ENCODE data around the gene CASZ1. TPM values are rescaled to one million over a fixed set of nuclear protein-coding genes. Genes with fewer than 3 reads are reported as not detected.

CASZ1 gene
- total RNA-seq, 1 donor from 2014 or later: 9.2 TPM

DNA sequence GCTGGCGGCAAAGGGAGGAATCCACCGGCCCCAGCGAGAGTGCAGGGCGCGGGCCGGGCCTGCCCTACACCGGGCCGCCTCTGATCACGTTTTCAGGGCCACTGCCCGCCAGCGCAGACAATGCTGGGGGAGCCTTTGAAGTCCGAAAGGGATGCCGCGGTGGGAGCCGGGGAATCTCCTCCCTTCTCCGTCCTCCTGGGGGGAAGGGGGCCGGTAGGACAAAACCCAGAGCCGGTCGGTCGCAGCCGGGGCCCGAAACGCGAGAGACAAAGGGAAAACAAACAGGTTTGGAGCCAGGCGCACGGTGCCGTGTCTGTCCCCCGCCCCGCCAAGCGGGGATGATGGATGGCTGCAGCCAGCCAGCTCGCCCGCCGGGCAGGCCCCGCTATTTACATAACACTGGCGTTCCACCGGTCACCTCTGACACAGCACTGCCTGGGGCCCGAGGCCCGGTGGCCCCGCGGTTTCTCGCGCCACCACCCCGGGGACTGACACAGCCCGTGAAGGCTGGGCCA, 92.0 kb downstream of the CASZ1 start:
- FAIRE-seq: no peak
- TF ChIP-seq, protein P1, sequence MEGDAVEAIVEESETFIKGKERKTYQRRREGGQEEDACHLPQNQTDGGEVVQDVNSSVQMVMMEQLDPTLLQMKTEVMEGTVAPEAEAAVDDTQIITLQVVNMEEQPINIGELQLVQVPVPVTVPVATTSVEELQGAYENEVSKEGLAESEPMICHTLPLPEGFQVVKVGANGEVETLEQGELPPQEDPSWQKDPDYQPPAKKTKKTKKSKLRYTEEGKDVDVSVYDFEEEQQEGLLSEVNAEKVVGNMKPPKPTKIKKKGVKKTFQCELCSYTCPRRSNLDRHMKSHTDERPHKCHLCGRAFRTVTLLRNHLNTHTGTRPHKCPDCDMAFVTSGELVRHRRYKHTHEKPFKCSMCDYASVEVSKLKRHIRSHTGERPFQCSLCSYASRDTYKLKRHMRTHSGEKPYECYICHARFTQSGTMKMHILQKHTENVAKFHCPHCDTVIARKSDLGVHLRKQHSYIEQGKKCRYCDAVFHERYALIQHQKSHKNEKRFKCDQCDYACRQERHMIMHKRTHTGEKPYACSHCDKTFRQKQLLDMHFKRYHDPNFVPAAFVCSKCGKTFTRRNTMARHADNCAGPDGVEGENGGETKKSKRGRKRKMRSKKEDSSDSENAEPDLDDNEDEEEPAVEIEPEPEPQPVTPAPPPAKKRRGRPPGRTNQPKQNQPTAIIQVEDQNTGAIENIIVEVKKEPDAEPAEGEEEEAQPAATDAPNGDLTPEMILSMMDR (IDR thresholded peaks at IDR 0.05; ENCODE audit: insufficient read depth, low read length, severe bottlenecking): no peak
- Histone ChIP-seq H3K4me3 (ENCODE audit: low read depth, low read length) (no peak overlapping the region), H3K27me3 (ENCODE audit: control insufficient read depth, insufficient read depth, low read length) (no peaks in the 10 kb centered on the region), H3K36me3 (ENCODE audit: control insufficient read depth, insufficient read depth, low read length) (peaks cover 3% of the 10 kb centered on the region)
- DNase-seq (ENCODE audit: low read depth): no peak

DNA sequence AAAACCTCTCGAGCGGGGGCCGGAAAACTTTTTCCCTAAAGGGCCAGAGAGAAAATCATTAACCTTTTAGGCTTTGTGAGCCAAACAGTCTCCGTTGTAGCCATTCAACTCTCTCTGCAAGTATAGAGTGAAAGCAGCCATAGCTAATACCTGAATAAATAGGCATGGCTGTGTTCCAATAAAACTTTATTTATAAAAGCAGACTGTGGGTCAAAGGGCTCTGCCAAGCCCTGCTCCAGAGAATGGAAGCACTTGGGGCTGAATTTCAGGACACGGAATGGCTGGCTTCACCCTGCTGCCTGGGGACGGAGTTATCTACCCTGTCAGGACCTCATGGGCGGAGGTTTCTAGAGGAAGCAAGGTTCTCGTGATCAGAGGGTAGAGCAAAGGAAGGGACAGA, 92.7 kb downstream of the CASZ1 start:
- FAIRE-seq (no peak), DNase-seq (ENCODE audit: low read depth) (no peak)
- TF ChIP-seq, protein P1 (IDR thresholded peaks at IDR 0.05; ENCODE audit: insufficient read depth, low read length, severe bottlenecking): no peak
- no peak overlapping the region for H3K4me3 ChIP-seq (ENCODE audit: low read depth, low read length)
- peaks cover 3% of the 10 kb centered on the region for H3K36me3 ChIP-seq (ENCODE audit: control insufficient read depth, insufficient read depth, low read length)
- no peaks in the 10 kb centered on the region for H3K27me3 ChIP-seq (ENCODE audit: control insufficient read depth, insufficient read depth, low read length)

DNA sequence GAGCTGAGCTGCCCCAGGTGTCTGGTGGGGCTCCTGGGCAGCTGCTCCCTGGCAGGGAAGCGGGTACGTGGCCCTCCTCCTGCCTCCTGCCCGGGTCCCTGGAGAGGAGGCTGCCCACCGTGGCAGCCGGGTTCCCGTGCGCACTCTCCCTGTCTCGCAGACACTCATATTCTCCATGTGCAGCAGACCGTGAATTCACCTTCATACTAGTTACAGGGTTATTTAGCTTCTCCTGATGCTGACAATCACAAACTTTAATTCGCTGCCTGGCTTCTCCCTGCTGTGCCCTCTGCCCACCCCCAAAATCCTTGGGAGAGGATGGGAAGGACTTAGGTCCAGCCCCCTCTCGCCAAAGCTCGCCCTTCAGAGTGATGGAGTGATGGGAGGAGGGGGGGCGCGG, 95.3 kb downstream of the CASZ1 start:
- TF ChIP-seq, protein P1 (IDR thresholded peaks at IDR 0.05; ENCODE audit: insufficient read depth, low read length, severe bottlenecking): no peak
- H3K4me3 ChIP-seq (ENCODE audit: low read depth, low read length): no peak overlapping the region
- H3K27me3 ChIP-seq (ENCODE audit: control insufficient read depth, insufficient read depth, low read length): no peaks in the 10 kb centered on the region
- peaks cover 3% of the 10 kb centered on the region for H3K36me3 ChIP-seq (ENCODE audit: control insufficient read depth, insufficient read depth, low read length)
- DNase-seq (ENCODE audit: low read depth) (no peak), FAIRE-seq (no peak)

DNA sequence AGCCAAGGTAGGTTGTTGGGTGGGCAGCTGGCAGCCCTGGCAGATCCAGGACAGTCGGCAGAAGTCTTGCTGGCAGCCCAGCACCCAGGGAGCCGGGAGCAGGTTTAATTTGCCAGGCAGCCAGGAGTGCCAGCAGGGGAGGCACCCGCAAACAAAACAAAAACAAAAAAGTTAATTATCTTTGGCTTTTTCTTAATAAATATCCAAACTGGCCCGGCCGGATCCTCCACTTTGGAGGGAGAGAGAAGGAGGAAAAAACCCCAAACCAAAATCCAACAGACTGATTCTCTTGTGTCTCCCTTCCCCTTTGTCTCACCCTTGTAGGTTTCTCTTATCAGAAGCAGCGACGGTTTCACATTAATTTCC, 97.0 kb downstream of the CASZ1 start:
- Histone ChIP-seq H3K27me3 (ENCODE audit: control insufficient read depth, insufficient read depth, low read length) (no peaks in the 10 kb centered on the region), H3K4me3 (ENCODE audit: low read depth, low read length) (no peak overlapping the region), H3K36me3 (ENCODE audit: control insufficient read depth, insufficient read depth, low read length) (no peaks in the 10 kb centered on the region)
- no peak for FAIRE-seq
- TF ChIP-seq, protein P1 (IDR thresholded peaks at IDR 0.05; ENCODE audit: insufficient read depth, low read length, severe bottlenecking): no peak
- DNase-seq (ENCODE audit: low read depth): no peak

DNA sequence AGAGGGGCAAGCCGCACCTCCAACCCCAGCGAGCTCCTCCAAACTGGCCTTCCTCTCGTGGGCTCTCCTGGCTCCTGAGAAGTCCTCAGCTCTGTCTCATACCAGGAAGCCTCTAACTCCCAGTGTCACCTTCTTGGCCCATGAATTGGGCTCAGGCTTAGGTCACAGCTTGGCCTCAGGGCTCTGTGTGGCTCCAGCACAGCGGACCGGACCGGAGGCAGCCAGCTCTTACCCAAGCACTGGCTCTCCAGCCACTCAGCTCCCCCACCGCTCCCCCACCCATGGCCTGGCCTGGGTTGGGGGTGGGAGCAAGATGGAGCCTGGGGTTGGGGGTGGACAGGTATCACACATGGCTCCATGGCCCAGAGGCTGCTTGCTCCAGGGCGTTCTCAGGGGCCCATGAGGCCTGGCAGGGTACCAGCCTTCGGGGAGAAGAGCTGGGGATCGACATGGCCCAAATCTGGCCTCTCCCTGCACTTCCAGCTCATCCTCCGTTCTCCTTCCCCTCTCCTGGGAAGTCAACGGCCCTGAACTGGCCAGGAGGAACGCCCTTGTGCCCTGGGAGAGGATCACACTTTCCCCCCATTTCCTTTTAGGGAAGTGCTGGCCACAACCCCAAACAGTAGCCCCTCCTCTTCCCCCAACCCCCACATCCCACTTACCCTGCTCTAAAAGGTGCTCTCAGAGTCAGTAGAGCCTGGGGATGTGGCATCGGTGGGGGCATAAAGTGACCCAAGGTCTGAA, 97.5 kb downstream of the CASZ1 start:
- no peak overlapping the region for H3K4me3 ChIP-seq (ENCODE audit: low read depth, low read length)
- no peaks in the 10 kb centered on the region for H3K36me3 ChIP-seq (ENCODE audit: control insufficient read depth, insufficient read depth, low read length)
- TF ChIP-seq, protein P1 (IDR thresholded peaks at IDR 0.05; ENCODE audit: insufficient read depth, low read length, severe bottlenecking): no peak
- FAIRE-seq (no peak), DNase-seq (ENCODE audit: low read depth) (no peak)
- H3K27me3 ChIP-seq (ENCODE audit: control insufficient read depth, insufficient read depth, low read length): no peaks in the 10 kb centered on the region

Data from bronchial epithelial cell (primary cell).